ENCODE data around the gene PRKCB. TPM values are rescaled to one million over a fixed set of nuclear protein-coding genes. Genes with fewer than 3 reads are reported as not detected.

The PRKCB gene
- total and polyA plus RNA-seq, 2 donors (not counting 1 experiment from before 2014, with no cell fraction given): 0.01 TPM; not detected in 1

- peaks cover 12% of the 10 kb centered on the region for H3K27me3 ChIP-seq (ENCODE audit: control insufficient read depth, insufficient read depth, low read length)
- TF ChIP-seq EZH2 (IDR thresholded peaks at IDR 0.05; ENCODE audit: low read length, missing control alignments) (no peak), CTCF (conservative IDR thresholded peaks at IDR 0.05 in 1 of 2, IDR thresholded peaks at IDR 0.05 in 1 of 2; ENCODE audit: low read depth in 1 of 2, low read length in 2 of 2) (no peak)
Measured at GRCh38 chr16:23838485-23839142, 2.8 kb downstream of the PRKCB start.

DNA sequence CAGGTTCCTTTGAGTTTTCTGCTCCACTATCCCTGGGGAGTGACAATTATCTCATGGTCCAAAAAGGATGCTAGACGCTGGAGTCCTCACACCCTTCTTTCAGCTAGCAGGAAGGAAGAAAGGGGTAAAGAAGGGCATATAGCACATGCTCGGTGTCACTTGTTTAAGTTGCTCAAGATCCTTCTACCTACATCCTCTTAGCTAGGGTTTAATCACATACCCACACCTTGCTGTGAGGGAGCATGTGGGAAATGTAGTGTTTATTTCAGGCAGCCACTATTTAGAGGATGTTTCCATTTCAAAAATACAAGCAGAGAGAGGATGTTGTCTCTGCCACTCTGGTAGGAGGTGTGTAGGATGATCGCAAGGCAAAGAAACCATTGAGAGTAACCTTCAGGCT is 4.5 kb downstream of the PRKCB start:
- H3K79me2 ChIP-seq (ENCODE audit: control insufficient read depth, insufficient read depth, low read length): no peaks in the 10 kb centered on the region
- peaks cover 9% of the 10 kb centered on the region for H3K27me3 ChIP-seq (ENCODE audit: control insufficient read depth, insufficient read depth, low read length)
- TF ChIP-seq CTCF (conservative IDR thresholded peaks at IDR 0.05 in 1 of 2, IDR thresholded peaks at IDR 0.05 in 1 of 2; ENCODE audit: low read depth in 1 of 2, low read length in 2 of 2) (no peak), EZH2 (IDR thresholded peaks at IDR 0.05; ENCODE audit: low read length, missing control alignments) (no peak)
- no peaks in the 10 kb centered on the region for H3K36me3 ChIP-seq (ENCODE audit: control insufficient read depth, insufficient read depth, low read length)
- H3K4me1 ChIP-seq (ENCODE audit: control insufficient read depth, extremely low read depth, insufficient read depth, low read length): no peaks in the 10 kb centered on the region
- H2AFZ ChIP-seq (ENCODE audit: low read length): no peak overlapping the region
- H3K9ac ChIP-seq (ENCODE audit: insufficient read depth, low read length): no peak overlapping the region
- no peak overlapping the region for H3K4me3 ChIP-seq (replicated peaks in 1 of 4; ENCODE audit: control extremely low read depth in 1 of 4, insufficient read depth in 1 of 4, low read depth in 3 of 4, low read length in 4 of 4)
- no peak overlapping the region for H3K27ac ChIP-seq (ENCODE audit: insufficient read depth, low read length)
- no peak overlapping the region for H3K4me2 ChIP-seq (ENCODE audit: extremely low read depth, insufficient read depth, low read length)
- no peak for DNase-seq (ENCODE audit: low read depth in 2 of 2)
- no peaks in the 10 kb centered on the region for H3K9me3 ChIP-seq (ENCODE audit: control insufficient read depth, insufficient read depth, low read depth, low read length)
- H4K20me1 ChIP-seq (ENCODE audit: control insufficient read depth, extremely low read depth, insufficient read depth, low read length): no peaks in the 10 kb centered on the region

More at GRCh38 chr16:23838485-23839142, 2.8 kb downstream of the PRKCB start:
- no peak overlapping the region for H3K9ac ChIP-seq (ENCODE audit: insufficient read depth, low read length)
- no peak for DNase-seq (ENCODE audit: low read depth in 2 of 2)
- H3K79me2 ChIP-seq (ENCODE audit: control insufficient read depth, insufficient read depth, low read length): no peaks in the 10 kb centered on the region
- H3K9me3 ChIP-seq (ENCODE audit: control insufficient read depth, insufficient read depth, low read depth, low read length): no peaks in the 10 kb centered on the region
- H3K4me2 ChIP-seq (ENCODE audit: extremely low read depth, insufficient read depth, low read length): no peak overlapping the region
- no peaks in the 10 kb centered on the region for H4K20me1 ChIP-seq (ENCODE audit: control insufficient read depth, extremely low read depth, insufficient read depth, low read length)
- no peak overlapping the region for H2AFZ ChIP-seq (ENCODE audit: low read length)
- H3K4me1 ChIP-seq (ENCODE audit: control insufficient read depth, extremely low read depth, insufficient read depth, low read length): no peaks in the 10 kb centered on the region
- H3K4me3 ChIP-seq (replicated peaks in 1 of 4; ENCODE audit: control extremely low read depth in 1 of 4, insufficient read depth in 1 of 4, low read depth in 3 of 4, low read length in 4 of 4): no peak overlapping the region
- no peak overlapping the region for H3K27ac ChIP-seq (ENCODE audit: insufficient read depth, low read length)
- no peaks in the 10 kb centered on the region for H3K36me3 ChIP-seq (ENCODE audit: control insufficient read depth, insufficient read depth, low read length)

DNA sequence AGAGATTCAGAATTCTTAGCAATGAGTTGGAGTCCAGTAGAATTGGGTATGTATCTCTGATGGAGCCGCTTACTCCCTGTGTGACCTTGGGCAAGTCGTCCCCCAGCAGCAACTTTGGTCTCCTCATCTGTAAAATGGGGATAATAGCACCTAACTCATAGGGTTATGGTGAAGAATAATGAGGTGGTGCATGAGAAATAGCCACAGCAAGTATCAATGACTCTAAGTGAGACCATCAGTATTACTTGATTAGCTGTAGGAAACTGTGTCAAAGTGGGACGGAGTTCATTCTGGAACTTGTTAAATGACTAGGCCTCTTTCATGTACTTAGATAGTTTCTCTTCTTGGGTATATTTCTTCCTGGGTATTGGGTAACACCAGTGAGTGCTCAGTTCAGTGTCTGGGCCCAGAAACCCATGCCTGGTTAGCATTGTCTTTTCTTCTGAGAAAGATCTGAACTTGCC is 6.4 kb downstream of the PRKCB start:
- Histone ChIP-seq H3K4me3 (replicated peaks in 1 of 4; ENCODE audit: control extremely low read depth in 1 of 4, insufficient read depth in 1 of 4, low read depth in 3 of 4, low read length in 4 of 4) (no peak overlapping the region), H3K27ac (ENCODE audit: insufficient read depth, low read length) (no peak overlapping the region), H3K36me3 (ENCODE audit: control insufficient read depth, insufficient read depth, low read length) (no peaks in the 10 kb centered on the region), H2AFZ (ENCODE audit: low read length) (no peak overlapping the region), H4K20me1 (ENCODE audit: control insufficient read depth, extremely low read depth, insufficient read depth, low read length) (no peaks in the 10 kb centered on the region), H3K27me3 (ENCODE audit: control insufficient read depth, insufficient read depth, low read length) (peaks cover under 1% of the 10 kb centered on the region), H3K4me2 (ENCODE audit: extremely low read depth, insufficient read depth, low read length) (no peak overlapping the region), H3K4me1 (ENCODE audit: control insufficient read depth, extremely low read depth, insufficient read depth, low read length) (no peaks in the 10 kb centered on the region), H3K9me3 (ENCODE audit: control insufficient read depth, insufficient read depth, low read depth, low read length) (no peaks in the 10 kb centered on the region), H3K79me2 (ENCODE audit: control insufficient read depth, insufficient read depth, low read length) (no peaks in the 10 kb centered on the region), H3K9ac (ENCODE audit: insufficient read depth, low read length) (no peak overlapping the region)
- no peak for DNase-seq (ENCODE audit: low read depth in 2 of 2)
- TF ChIP-seq CTCF (conservative IDR thresholded peaks at IDR 0.05 in 1 of 2, IDR thresholded peaks at IDR 0.05 in 1 of 2; ENCODE audit: low read depth in 1 of 2, low read length in 2 of 2) (no peak), EZH2 (IDR thresholded peaks at IDR 0.05; ENCODE audit: low read length, missing control alignments) (no peak)
